Gastrocnemius medialis (tissue), 4 donors: ENCODE results near the gene TMEM131L. TPM values are rescaled to one million over a fixed set of nuclear protein-coding genes. Genes with fewer than 3 reads are reported as not detected.

Source experiments
- ATAC-seq, 2 donors: fragments of 150-250 bp; one replicate each; pipeline ENCODE4 v1.9.1; 2016
- DNase-seq, 2 donors: peaks; one replicate each; pipeline ENCODE4 v3.0.0-alpha.2; 2019
- H3K27ac ChIP-seq, 4 donors: fragments of 200-600 bp; sonication (generic); 1 replicate in 1 of 4; 2 replicates in 3 of 4; pipeline ENCODE4 v1.5.1; 2016 to 2018; ENCODE audit warnings: mild to moderate bottlenecking in 2 of 4, moderate library complexity in 1 of 4
- H3K27me3 ChIP-seq, 3 donors: fragments of 200-600 bp; sonication (generic) in 2 of 3; 1 replicate in 1 of 3; 2 replicates in 2 of 3; pipeline versions ENCODE4 v1.5.1 to v1.6.0; 2016 to 2019; ENCODE audit warnings: mild to moderate bottlenecking in 1 of 3, moderate library complexity in 1 of 3
- H3K36me3 ChIP-seq, 2 donors: fragments of 200-600 bp; sonication (generic) in 1 of 2; one replicate each; pipeline ENCODE4 v1.5.1; 2017 to 2018
- H3K4me1 ChIP-seq, 2 donors: fragments of 200-600 bp; sonication (generic) in 1 of 2; one replicate each; pipeline ENCODE4 v1.5.1; 2016 to 2017; ENCODE audit warnings: mild to moderate bottlenecking in 2 of 2
- H3K4me3 ChIP-seq, 4 donors: fragments of 200-600 bp; sonication (generic) in 3 of 4; 1 replicate in 1 of 4; 2 replicates in 3 of 4; pipeline ENCODE4 v1.5.1; 2016 to 2019; ENCODE audit warnings: mild to moderate bottlenecking in 2 of 4
- H3K9me3 ChIP-seq, 3 donors: fragments of 200-600 bp; sonication (generic) in 2 of 3; 1 replicate in 1 of 3; 2 replicates in 2 of 3; pipeline ENCODE4 v1.5.1; 2016 to 2019
- POLR2A ChIP-seq, 2 donors: fragments of 450-650 bp; IDR thresholded peaks; one replicate each; pipeline ENCODE4 v1.6.1; 2017; ENCODE audit warnings: antibody characterized with exemption in 2 of 2, mild to moderate bottlenecking in 2 of 2, moderate library complexity in 2 of 2
- in situ Hi-C, 4 donors: fragments of 200-750 bp; cut with MboI; loops; one replicate each; pipeline versions ENCODE4 v1.15.0 to v1.8.0; 2017; ENCODE audit warnings: low sequenced_read_pairs in 4 of 4
- intact Hi-C: fragments of 100-400 bp; cut with DNase I; formaldehyde crosslinking; loops from one replicate; pipeline ENCODE4 v1.15.1; 2023; ENCODE audit warnings: low total_unique reads
- total RNA-seq, 4 donors: library from RNA; depleted of rRNA; stranded (reverse); fragments of >200 nt; gene quantifications; one replicate each; pipeline versions ENCODE4 v1.1.0 to v1.2.3, GENCODE V29; 2016
- TF ChIP-seq, protein P1 (sequence below), 5 experiments: fragments of 450-650 bp in 3 of 5; fragments of 200-600 bp in 2 of 5; sonication (generic) in 2 of 5; IDR thresholded peaks in 4 of 5; conservative IDR thresholded peaks in 1 of 5; 1 replicate in 4 of 5; 2 replicates in 1 of 5; pipeline ENCODE4 v1.5.1; 2016 to 2019; ENCODE audit warnings: antibody characterized with exemption in 5 of 5, mild to moderate bottlenecking in 3 of 5, moderate library complexity in 3 of 5

The TMEM131L gene
- total RNA-seq, 4 donors from 2014 or later = 4.6 to 21.4 (median 9.5) TPM

DNA sequence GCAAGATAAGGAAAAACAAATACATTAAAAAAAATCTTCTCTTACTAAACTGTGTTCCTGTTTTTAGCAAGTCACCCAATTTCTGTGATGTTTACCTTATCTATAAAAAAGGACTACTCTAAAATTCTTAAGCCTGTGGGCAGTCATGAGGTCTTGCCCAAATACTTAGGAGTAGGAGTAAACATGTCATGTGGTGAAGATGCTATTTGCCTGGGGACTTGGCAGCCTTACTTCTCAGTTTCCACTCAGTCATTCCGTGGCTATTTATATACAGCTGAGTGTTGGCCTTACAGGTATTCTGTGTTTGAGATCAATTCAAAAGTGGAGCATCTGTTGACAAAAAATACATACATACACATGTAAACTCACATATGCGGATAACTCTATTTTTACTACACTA, 128.1 kb downstream of the TMEM131L start:
- intact Hi-C loops (no loop called here), in situ Hi-C loops (no loop called here)
- Histone ChIP-seq H3K4me3 (no peak overlapping the region), H3K4me1 (peaks cover 11 to 16% of the 10 kb centered on the region in 2 donors), H3K27me3 (no peaks in the 10 kb centered on the region), H3K36me3 (peaks cover 0 to 43% of the 10 kb centered on the region in 2 donors), H3K9me3 (no peaks in the 10 kb centered on the region), H3K27ac (peak overlapping the region; percentile 60 to 76 (median 74))
- peak; percentile 97 for ATAC-seq
- TF ChIP-seq, protein P1, sequence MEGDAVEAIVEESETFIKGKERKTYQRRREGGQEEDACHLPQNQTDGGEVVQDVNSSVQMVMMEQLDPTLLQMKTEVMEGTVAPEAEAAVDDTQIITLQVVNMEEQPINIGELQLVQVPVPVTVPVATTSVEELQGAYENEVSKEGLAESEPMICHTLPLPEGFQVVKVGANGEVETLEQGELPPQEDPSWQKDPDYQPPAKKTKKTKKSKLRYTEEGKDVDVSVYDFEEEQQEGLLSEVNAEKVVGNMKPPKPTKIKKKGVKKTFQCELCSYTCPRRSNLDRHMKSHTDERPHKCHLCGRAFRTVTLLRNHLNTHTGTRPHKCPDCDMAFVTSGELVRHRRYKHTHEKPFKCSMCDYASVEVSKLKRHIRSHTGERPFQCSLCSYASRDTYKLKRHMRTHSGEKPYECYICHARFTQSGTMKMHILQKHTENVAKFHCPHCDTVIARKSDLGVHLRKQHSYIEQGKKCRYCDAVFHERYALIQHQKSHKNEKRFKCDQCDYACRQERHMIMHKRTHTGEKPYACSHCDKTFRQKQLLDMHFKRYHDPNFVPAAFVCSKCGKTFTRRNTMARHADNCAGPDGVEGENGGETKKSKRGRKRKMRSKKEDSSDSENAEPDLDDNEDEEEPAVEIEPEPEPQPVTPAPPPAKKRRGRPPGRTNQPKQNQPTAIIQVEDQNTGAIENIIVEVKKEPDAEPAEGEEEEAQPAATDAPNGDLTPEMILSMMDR (IDR thresholded peaks at IDR 0.05 in 4 of 5, conservative IDR thresholded peaks at IDR 0.05 in 1 of 5) = no peak
- TF ChIP-seq POLR2A (IDR thresholded peaks at IDR 0.05) = no peak
- peak; percentile 47 to 58 for DNase-seq

- H3K36me3 ChIP-seq = peaks cover 0 to 45% of the 10 kb centered on the region in 2 donors
- intact Hi-C loops (no loop called here), in situ Hi-C loops (no loop called here)
- no peak for TF ChIP-seq POLR2A (IDR thresholded peaks at IDR 0.05)
- TF ChIP-seq, protein P1 (IDR thresholded peaks at IDR 0.05 in 4 of 5, conservative IDR thresholded peaks at IDR 0.05 in 1 of 5) = no peak
- no peaks in the 10 kb centered on the region for H3K27me3 ChIP-seq
- ATAC-seq (peak; percentile 27 to 52), DNase-seq (no peak)
- no peaks in the 10 kb centered on the region for H3K9me3 ChIP-seq
- H3K4me1 ChIP-seq = peaks cover 11 to 16% of the 10 kb centered on the region in 2 donors
- H3K27ac ChIP-seq = peak overlapping the region; percentile 40 to 76 (median 74)
- no peak overlapping the region for H3K4me3 ChIP-seq
Measured at GRCh38 chr4:153595894-153596601, 129.9 kb downstream of the TMEM131L start.

GRCh38 chr4:153602758-153603157, 136.6 kb downstream of the TMEM131L start:
- no peak for TF ChIP-seq POLR2A (IDR thresholded peaks at IDR 0.05)
- TF ChIP-seq, protein P1 (IDR thresholded peaks at IDR 0.05 in 4 of 5, conservative IDR thresholded peaks at IDR 0.05 in 1 of 5) = no peak
- intact Hi-C loops (no loop called here), in situ Hi-C loops (no loop called here)
- Histone ChIP-seq H3K9me3 (no peaks in the 10 kb centered on the region), H3K27me3 (no peaks in the 10 kb centered on the region), H3K36me3 (peaks cover 0 to 58% of the 10 kb centered on the region in 2 donors), H3K4me3 (no peak overlapping the region), H3K27ac (peak overlapping the region in 1 of 4 donors; percentile 10), H3K4me1 (peaks cover 8 to 23% of the 10 kb centered on the region in 2 donors)
- ATAC-seq = no peak
- no peak for DNase-seq

DNA sequence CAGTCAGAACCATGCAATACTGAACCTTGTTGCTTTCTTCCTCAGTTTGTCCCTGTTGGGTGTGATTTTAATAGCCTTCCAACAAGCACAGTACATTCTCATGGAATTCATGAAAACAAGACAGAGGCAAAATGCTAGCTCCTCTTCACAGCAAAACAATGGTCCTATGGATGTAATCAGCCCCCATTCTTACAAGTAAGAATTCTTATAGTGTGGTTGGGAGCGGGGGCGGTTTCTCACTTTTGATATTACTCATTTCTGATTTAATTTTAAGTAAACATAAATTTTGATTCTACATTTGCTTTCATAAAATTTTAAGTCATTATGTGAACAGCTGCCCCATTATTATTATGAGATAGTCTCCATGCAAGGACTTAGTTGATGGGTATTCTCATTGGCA, 137.1 kb downstream of the TMEM131L start:
- in situ Hi-C loops = no loop called here
- peaks cover 0 to 58% of the 10 kb centered on the region in 2 donors for H3K36me3 ChIP-seq
- H3K4me1 ChIP-seq = peaks cover 8 to 23% of the 10 kb centered on the region in 2 donors
- H3K4me3 ChIP-seq = no peak overlapping the region
- ATAC-seq (no peak), DNase-seq (no peak)
- peak overlapping the region in 1 of 4 donors; percentile 13 for H3K27ac ChIP-seq
- intact Hi-C loops = no loop called here
- H3K27me3 ChIP-seq = no peaks in the 10 kb centered on the region
- no peak for TF ChIP-seq POLR2A (IDR thresholded peaks at IDR 0.05)
- TF ChIP-seq, protein P1 (IDR thresholded peaks at IDR 0.05 in 4 of 5, conservative IDR thresholded peaks at IDR 0.05 in 1 of 5) = no peak
- H3K9me3 ChIP-seq = no peaks in the 10 kb centered on the region
